Right lobe of liver (tissue), 5 donors: ENCODE data around the gene RNASE13. TPM values are rescaled to one million over a fixed set of nuclear protein-coding genes. Genes with fewer than 3 reads are reported as not detected.

Source experiments
- microRNA-seq, 2 donors: library from miRNA; unstranded; fragments of <30 nt; microRNA quantifications; one replicate each; pipeline ENCODE4, GENCODE V29; 2019 to 2020
- total RNA-seq, 6 experiments: library from RNA; depleted of rRNA in 2 of 6; stranded (reverse); fragments of >200 nt in 2 of 6; fragmentation: NEBNext Ultra II Directional in 3 of 6; extraction: Animal tissue kit (Norgen Biotek cat#: 25700) in 3 of 6; gene quantifications; one replicate each; pipeline versions ENCODE4 v1.1.0 to v1.2.4, GENCODE V29; 2016 to 2023
- donor health status: DM: no; HTN: no; CAD: no.
- donor health status: DM: no; HTN: no; CAD: no.
- donor health status: DM: no; HTN: yes; CAD: no.
- donor health status: DM: no; HTN: yes; CAD: no.

RNASE13 gene
- total RNA-seq, 6 experiments from 2014 or later = not detected

Small RNA genes within 50 kb of the gene (microRNA-seq; reads per million reads assigned to microRNA genes)
- 0 to 0.64 reads per million in 2 donors for gene MIR6717

Other genes starting within 250 kb of the RNASE13 start
- gene RNASE1, start 232.0 kb downstream of the RNASE13 start, total RNA-seq = 100 to 1,000 TPM in 1 of 6 experiments, 10 to 100 TPM in 5; 20.1 to 106 (median 34.1) TPM
- gene RNASE3, start 143.4 kb downstream of the RNASE13 start, total RNA-seq = 1 to 10 TPM in 2 of 6 experiments, not detected in 4; 1.0 to 1.1 TPM
- 1 to 10 TPM in 2 of 6 experiments, under 1 TPM in 3, not detected in 1; 0.29 to 1.7 (median 0.81) TPM for gene RNASE2, start 79.3 kb downstream of the RNASE13 start, total RNA-seq
- gene METTL17, start 44.8 kb downstream of the RNASE13 start, total RNA-seq = 10 to 100 TPM; 27.5 to 70.7 (median 34.6) TPM
- gene SLC39A2, start 35.5 kb downstream of the RNASE13 start, total RNA-seq = not detected
- 100 to 1,000 TPM in 5 of 6 experiments, 10 to 100 TPM in 1; 92.2 to 255 (median 192) TPM for gene NDRG2, start 9.7 kb downstream of the RNASE13 start, total RNA-seq
- gene TPPP2, start 4.6 kb downstream of the RNASE13 start, total RNA-seq = 1 to 10 TPM in 3 of 6 experiments, under 1 TPM in 3; 0.24 to 3.4 (median 1.6) TPM
- under 1 TPM in 3 of 6 experiments, not detected in 3; 0.18 to 0.31 (median 0.22) TPM for gene RNASE7, start 7.6 kb upstream of the RNASE13 start, total RNA-seq
- gene RNASE8, start 23.0 kb upstream of the RNASE13 start, total RNA-seq = not detected
- 10 to 100 TPM; 17.1 to 35.8 (median 25.1) TPM for gene ARHGEF40, start 35.5 kb upstream of the RNASE13 start, total RNA-seq
- 10 to 100 TPM in 2 of 6 experiments, 1 to 10 TPM in 4; 6.9 to 20.6 (median 9.3) TPM for gene ZNF219, start 63.8 kb upstream of the RNASE13 start, total RNA-seq
- gene TMEM253, start 66.3 kb upstream of the RNASE13 start, total RNA-seq = 1 to 10 TPM in 1 of 6 experiments, under 1 TPM in 3, not detected in 2; 0.20 to 1.2 (median 0.38) TPM
- not detected for gene OR5AU1, start 121.3 kb upstream of the RNASE13 start, total RNA-seq
- 100 to 1,000 TPM; 170 to 247 (median 229) TPM for gene HNRNPC, start 234.6 kb upstream of the RNASE13 start, total RNA-seq
- 1 to 10 TPM in 3 of 6 experiments, under 1 TPM in 3; 0.22 to 1.8 (median 1.0) TPM for gene RPGRIP1, start 245.3 kb upstream of the RNASE13 start, total RNA-seq